CMK (cell line): Measurements from ENCODE around the gene TACR1.

Experiments used
- DNase-seq: peaks from one replicate; pipeline ENCODE4 v3.0.0-alpha.2; 2010; ENCODE audit warnings: low read depth

Gene TACR1

DNA sequence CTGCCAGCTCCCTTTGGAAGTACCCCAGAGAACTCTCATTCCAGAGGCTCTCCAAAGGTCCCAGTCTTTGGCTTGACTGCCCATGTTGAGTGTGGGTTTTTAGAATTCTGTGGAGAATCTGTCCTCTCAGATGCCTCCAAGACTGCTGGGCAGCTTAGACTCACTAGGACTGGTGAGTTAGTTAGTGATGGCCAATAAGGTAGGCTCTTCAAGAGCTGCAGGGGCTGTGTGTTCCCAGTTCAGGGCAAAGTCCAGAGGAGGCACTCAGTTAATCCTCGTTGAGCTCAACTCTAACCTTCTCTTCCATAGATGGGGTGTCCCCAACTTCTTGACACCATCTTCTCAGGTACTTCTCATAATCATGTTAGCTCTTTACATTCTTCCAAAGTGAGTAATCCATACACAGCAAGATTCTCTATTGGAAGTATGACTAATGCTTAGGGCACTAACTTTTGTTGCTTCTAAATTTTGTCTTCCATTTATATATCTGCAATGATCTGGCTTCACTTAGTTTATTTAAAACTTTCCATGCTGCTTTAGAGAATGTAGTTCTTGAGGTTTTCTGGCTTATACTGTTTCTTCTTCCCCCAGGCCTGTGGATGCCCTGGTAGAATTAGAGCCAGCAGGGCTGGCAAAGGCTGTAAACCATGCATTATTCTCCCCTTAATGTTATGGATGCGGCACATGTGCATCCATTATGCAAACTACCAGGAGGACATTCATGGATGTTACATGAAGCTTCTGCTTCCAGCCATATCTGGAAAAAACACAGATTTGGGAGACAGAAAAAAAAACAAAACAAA lies 151.9 kb downstream of the TACR1 start:
- DNase-seq = no peak

DNA sequence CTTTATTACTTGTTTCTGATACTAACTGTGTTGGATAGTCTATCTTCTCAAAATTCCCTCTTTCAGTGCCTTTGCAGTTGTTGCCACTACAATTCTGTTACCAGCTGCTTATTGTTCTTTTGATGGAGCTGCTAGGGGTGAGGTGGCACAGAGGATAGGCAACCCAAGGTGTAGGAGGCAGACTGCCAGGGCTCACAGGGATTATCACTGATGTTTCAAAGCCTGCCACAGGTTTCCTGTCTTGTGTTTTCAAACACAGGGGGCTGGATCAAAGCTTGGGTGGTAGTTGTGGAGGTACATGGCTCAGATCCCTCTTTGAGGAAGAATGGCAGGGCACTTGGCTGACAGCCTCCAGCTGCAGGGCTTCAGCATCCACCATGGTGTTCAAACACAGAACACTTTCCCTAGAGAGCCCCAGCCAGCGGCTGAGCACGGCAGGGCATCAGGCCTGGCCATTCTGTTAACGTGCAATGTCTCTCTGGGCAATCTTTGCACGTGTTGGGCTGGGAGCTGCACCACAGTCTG lies 153.7 kb downstream of the TACR1 start:
- DNase-seq = no peak

DNA sequence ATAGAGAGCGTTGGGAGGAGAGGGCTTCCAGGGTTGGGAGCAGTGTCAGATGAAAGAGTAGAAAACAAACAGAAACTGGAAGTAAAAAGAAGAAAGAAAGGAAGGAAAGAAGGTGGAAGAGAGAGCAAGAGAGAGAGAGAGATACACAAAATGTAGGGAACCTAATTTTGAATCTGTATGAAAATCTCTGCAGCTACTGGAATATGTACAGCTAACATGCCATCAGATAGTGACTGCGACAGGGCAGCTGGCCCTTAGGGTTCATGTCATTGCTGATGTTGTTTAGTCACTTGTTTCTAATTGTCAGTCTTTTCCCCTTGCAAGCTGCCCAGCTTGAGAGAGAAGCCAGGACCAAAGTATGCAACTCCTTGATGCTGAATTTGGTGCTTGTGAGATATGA lies 155.0 kb downstream of the TACR1 start:
- no peak for DNase-seq

DNA sequence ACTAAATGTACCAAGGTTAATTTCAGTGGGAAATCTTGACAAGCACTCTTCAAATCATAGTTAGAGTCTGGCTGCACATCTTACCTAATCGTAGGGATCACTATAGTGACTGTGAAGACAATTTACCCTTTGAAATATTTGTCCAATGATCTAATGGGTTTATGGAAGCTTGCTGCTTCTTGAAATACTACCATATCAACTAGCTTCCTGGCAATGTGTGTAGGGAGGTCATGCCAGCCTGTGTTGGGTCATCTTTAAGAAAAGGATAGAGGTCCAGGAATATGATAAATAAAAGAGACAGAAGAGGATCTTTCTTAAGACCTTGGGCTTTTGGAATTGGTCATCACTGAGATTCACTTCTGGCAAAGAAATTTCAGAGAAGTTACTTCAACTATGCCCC lies 156.5 kb downstream of the TACR1 start:
- DNase-seq = no peak

DNA sequence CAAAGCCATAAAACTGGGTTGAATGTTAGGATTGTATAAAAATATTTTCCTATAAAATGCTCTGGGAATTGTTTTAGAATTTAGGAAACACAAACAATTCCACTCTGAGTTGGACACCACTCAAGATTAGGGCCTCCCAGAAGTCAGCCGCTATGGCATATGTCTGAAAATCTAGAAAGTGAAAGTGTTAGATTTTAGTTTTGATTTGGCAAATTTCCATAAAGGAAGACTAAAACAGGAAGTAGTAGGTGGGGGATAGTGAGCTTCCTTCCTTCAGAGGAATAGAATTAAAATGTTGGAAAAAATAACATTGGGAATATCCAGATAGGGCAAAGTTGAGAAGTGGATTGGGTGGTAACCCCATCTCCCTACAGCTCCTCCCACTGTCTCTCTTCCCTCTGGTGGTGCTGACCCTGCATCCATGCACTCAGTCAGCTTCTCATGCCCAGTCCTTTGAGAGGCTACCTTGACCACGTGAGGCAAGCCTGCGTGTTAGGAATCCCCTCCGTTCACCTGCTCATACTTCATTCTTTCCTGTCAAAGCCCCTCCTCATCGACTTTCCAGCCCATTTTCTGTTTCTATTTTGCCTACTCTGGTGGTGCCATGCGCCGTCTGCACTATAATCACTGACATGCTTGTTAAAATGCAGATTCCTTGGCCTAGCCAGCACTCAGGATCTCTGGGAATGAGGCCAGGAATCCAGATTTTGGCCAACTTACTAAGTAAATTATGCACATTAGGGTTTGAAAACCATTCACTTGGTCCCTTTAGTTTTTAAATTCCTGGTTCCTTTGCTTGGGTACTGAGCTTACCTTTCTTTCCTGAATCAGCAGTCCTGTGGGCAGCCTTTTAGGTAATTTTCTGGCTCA lies 157.4 kb downstream of the TACR1 start:
- no peak for DNase-seq

DNA sequence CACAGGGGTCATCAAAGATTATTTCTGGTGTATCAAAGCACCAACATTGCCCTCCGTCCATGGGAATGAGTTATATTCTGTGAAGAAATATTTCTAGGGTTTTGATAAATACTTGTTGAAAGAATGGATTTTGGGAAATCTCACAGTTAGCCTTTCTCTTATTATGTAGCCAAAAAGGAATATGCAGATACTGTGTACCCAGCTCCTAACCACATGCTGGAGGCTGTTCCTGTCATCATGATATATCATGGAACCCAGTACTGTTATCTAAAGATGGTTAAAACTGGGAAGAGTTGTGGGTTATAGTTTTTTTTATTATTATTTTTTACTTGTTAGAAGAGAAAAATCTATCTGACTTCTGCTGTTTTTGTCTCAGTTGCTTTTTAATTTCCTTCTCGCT lies 158.1 kb downstream of the TACR1 start:
- DNase-seq = no peak

DNA sequence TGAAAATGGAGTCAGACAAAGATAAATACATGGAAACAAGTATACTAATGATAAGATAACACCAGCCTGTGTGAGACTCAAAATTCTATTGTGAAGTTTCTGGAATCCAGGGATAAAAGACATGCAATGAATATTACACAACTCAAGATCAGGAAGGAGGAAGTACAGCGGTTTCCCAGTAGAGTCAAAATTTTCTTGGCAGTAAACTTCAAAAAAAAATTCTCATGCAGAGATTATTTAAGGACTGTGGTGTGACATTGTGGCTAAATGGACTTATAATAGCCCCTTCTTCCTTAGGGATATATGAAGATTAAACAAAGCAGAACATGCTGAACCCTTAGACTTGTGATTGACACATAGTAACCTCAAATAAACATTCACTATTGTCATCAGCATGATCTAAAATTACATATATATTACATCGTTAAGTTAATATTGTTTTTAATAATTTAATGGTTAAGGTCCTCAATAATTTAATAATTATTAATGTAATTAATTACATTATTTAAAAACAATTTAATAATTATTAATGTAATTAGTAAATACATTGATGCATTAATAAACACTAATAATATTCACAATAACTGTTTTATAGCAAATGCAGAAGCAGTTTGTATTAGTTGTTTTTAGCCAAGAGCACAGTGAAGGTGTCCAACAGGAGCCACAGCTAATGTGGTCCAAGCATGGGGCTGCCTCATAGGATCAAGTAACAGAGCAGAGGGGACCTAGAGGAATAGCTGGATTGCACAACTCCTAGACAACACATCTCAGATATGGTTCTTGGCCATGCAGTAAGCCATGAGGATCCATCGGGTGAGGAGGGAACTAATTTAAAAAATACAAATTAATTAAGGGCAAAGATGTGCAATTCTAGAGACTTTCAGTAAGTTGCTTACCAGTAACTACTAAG lies 163.6 kb downstream of the TACR1 start:
- no peak for DNase-seq

DNA sequence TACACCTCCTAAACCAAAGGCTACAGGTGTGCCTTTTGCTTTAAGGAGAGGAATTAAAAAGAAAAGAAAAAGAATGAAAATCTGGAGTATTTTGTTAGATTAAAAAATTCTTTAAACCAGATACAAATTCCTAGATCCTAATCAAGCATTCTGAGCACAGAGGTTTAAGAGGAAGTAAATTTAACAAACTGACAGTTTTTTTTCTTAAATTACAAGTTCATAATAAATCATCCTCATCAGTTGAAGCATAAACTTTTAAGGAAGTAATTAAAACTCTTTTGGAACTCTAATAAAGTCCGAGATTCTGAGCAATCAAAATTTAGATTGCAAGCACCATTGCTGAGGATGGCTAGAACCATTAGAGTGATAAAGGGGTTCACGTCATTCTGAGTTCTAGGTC lies 165.8 kb downstream of the TACR1 start:
- no peak for DNase-seq

DNA sequence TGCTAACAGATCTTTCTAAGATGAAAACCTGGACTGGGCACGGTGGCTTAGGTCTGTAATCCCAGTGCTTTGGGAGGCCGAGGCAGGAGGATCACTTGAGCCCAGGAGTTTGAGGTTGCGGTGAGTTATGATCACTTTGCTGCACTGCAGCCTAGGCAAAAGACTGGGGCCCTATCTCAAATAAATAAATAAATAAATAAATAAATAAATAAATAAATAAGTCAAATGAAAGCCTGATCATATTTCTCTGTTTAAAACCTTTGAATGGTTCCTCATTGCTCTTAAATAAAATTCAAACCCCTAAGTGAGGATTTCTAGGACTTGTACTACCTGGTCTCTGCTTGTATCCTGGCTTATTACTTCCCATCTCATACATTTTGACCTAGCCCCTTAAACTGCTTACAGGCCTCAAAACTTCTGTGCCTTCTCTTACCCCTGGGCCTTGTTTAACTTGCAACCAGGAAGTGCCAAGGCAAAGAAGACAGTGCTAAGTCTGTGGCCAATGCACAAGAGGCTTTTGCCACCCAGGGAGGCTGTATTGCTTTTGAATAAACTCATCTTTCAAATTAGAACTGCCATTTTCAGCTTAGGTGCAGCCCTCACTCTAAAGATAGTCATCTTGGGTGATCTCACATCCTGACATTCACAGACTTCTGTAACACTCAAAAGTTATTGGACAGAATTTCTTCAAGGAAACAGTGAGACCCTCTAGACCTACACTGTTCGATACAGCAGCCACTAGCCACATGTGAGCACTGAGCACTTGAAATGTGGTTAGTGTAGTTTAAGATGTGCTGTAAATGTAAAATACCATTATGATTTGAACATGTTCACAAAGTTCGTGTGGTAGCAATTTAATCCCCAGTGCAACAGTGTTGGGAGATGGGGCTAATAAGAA lies 167.2 kb downstream of the TACR1 start:
- DNase-seq = no peak

DNA sequence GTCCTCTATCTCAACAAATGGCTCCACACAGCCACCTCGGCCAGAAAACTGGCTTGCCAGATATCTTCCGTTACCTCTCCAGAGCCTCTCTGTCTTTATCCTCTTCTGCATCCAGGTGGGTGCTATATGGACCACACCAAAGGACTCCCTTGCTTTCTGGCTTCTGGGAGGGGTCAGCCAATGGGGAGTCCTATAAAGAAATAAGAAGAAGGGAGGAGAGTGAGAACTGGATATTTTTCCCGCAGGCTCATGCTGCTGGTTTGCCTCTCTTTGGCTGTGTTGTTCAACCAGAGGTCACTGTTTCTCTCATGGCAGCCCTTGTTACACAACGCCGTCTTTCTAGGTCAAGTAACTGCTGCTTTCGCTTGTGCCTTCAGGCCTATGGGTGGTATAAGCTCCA lies 168.1 kb downstream of the TACR1 start:
- DNase-seq = no peak

DNA sequence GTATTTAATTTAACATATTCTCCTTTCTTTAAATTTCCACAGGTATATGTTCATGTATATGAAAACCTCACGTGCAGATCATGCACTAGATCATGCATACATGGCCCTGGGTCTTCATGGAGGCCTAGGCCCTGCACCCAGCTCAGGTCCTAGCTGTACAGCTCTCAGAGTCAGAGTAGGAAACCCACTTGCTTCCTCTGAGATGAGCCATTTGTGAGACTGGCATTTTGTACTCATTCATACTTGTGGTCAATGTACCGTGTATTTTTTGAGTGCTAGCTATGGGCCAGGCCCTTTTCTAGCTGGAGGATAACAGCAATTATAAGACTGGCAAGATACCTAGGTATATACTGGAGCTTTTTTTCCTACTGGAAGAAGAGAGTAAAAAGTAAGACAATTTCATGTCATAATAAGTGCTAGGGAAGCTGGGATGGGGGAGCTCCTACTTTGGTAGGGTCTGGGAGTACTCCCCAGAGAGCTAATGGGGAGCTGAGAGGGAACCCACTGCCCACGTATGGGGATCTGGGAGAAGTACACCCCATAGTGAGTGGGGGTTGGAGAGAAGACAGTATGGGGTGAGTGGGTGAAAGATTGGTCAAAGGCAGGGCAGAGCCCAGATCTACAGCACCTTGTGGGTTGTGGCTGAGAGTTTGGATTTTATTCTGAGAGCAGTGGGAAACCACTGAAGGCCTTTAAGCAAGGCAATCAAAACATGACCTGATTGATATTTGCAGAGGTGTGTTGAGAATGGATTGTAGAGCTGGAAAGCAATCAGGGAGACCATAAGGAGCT lies 168.9 kb downstream of the TACR1 start:
- no peak for DNase-seq

DNA sequence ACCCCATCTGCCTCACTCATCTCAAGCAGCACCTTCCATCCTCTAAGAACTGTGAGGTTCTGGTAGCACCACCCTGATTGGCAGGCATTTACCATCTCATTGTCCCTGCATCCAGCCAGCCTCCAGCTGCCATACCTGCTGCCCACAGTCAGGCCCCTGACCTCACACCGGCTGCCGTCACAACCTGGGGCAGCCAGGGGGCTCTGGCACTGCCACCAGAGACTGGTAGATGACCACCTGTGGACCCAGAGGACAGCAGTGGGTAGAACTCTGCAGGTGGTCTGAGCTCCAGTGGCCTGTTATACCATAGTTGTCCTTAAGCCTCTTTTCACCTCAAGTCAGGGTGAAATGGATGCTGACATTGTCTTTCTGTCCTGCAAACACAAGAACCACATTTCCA lies 171.4 kb downstream of the TACR1 start:
- no peak for DNase-seq

DNA sequence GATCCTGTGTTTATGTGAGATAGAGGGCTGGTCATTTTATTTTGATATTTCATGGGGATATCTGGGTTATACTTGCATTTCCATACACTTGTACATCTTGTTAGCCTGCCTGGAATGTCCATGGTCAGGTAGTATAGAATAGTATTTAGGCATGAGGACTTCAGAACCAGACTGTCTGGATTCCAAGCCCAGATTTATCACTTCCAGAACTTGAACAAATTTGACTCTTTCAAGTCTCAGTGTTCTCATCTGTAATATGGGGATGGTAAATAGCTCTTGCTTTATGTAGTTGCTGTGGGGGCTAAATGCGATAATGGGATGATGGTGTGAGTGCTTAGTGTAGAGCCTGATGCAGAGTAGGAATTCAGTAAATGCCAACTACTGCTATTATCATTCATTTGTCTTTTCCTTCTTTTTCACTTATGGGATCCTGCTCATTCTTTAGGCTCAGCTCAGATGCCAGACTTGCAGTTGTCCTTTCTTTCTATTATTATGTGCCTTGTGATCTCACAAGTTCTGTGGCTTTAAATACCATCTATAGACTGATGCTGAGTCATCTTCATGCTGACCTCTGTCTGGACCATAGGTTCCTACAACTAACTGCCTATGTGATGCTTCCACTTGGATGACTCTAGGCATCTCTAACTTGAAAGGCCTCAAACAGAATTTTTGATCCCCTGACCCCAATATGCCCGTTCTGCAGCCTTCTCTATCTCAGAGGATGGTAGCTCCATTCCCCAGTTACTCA lies 173.5 kb downstream of the TACR1 start:
- DNase-seq = no peak

DNA sequence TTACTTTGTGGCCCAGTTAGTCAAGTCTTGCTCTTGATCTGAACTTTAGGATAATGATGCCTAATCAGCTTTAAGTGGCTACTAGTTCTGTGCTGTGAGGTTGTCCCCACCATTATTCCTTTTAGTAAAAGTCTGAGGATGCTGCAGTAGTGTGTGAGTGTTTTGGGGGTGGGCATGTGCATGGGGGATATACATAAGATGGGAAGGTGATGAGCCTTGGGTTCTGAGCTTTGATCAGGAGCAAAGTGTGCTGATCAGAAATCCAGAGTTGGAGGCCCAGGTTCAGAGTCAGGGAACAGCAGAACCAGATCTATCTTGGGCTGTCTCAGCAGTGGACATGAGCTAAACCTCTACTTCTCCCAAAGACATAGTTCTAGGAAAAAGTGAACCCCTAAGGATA lies 174.1 kb downstream of the TACR1 start:
- DNase-seq = no peak

DNA sequence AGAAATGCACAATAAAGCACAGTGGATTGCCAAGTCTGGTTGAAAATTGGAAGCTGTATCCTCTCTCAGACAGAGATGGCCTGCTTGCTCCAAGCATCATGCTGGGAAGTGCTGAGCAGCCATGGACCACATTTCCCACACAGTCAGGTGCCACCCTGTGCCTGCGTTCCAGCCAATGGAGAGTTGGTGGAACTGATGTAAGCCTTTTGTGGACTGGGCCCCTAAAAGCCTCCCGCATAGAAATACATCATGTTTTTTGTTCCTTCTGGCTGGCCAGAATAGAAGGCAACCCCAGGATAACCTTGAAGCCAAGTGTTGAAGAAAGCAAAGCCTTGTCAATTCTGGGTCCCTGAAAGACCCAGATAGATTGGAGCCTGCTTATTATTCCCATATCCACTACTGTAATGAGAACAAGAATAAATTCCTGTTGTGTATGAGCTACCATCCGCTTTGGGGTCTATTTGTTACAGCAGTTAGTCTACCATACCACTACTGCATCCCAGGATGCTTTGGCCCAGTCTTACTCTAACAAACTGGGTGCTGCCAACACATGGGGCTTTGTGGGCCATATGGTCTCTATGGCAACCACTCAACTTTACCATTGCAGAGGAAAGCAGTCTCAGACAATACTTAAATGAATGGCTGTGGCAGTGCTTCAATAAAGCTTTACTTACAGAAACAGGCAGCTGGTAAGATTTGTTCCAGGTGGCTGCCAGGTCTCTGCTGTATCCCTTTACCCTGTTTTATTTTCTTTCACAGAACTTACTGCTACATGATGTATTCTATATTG lies 175.5 kb downstream of the TACR1 start:
- DNase-seq = no peak

DNA sequence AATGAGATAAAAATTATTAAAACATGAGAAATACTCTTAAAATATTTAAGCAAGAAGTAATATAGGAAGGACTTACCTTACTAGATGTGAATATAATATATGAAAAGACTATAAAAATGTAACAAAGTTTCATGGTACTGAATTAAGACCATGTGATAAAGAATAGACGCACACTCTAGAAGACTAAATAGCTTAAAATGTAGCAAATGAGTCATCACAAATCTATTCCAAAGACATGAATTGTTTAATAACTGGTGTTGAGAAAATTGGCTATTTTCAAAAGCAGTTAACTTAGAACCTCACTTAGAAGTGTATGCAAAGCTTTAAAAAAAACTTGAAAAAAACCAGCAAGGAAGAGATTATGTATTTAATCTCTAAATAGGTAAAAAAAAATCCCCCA lies 176.8 kb downstream of the TACR1 start:
- DNase-seq = no peak

DNA sequence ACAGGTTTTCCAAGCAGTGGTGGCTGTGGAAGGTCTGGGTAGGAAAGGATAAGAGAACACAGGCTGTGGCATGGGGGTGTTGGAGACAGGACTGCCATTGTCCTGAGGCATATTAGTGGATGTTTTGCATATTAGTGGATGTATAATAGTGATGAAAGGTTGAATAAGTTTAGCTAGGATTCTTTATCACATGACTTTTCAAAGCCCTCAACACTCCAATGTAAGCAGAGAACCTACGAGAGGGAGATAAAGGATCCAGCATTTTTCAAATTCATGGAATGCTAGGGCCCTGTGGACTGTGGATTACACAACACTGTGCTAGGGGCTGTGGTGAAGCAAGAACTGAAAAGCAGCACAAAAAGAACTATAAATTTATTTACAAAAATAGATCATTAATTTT lies 177.6 kb downstream of the TACR1 start:
- DNase-seq = no peak

DNA sequence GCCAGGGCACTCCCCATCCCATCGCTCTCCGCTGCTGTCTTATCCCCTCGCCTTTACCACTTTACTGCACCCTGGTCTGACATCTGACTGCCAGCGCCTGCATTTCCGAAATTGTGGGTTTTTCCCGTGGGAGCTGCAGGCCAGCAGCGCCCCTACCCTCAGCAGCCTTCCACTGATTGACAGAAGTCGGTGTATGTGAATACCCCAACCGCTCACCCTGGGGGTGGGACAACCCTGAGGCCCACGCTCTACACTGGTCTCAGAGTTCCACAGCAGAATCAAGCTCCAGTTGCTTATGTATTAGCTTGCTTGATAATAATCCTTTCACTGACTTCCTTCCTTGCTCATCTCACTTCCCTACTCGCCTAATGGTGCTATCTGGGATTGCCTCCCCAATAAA lies 178.8 kb downstream of the TACR1 start:
- DNase-seq = no peak

DNA sequence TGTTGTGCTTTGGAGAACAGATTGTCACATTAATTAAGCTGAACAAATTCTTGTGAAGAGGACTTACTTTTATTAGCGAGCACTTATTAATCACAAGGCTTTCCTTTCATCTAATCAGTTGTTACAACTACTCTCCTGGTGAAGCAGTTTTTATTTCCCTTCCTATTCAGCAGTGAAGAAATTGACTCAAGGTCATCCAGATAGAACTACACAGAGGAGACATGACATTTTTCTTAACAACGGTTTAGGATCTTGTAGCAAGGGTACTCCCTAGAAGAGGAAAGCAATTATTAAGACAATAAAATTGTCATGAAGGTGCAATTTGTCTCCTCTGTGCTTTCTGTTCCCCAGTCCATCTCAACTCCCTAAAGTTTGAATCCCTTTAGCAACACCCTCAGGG lies 179.5 kb downstream of the TACR1 start:
- DNase-seq = no peak
